IMR-90 (cell line): ENCODE measurements around the gene GAPDH. TPM values are rescaled to one million over a fixed set of nuclear protein-coding genes. Genes with fewer than 3 reads are reported as not detected.

Experiments
- ATAC-seq: fragments of 200-7000 bp; cut with Tn5 transposase; 2 replicates; pipeline ENCODE4 v1.9.1; 2020; ENCODE audit warnings: low read depth, mild to moderate bottlenecking, moderate library complexity
- BruUV-seq: library from RNA; stranded (reverse); fragments of 400-500 nt; replicated peaks from 2 replicates; lab custom pipeline; 2021; lab: Mats Ljungman, UMichigan
- CTCF ChIA-PET: fragments of 300-600 bp; formaldehyde crosslinking; extraction: SDS; loops from one replicate; lab custom pipeline; 2021; ENCODE audit warnings: antibody characterized with exemption; lab: Yijun Ruan, JAX
- POLR2A ChIA-PET: fragments of 300-600 bp; sonication (Branson Sonifier 250); formaldehyde crosslinking; loops from one replicate; lab custom pipeline; 2022; ENCODE audit warnings: antibody characterized with exemption; ENCODE audit not compliant: unreplicated experiment; lab: Charles Lee
- DNase-seq: peaks from one replicate; pipeline ENCODE4 v3.0.0; 2013
- H2AFZ ChIP-seq: replicated peaks from 2 replicates; pipeline ENCODE3; 2013; ENCODE audit warnings: low read length, mild to moderate bottlenecking; ENCODE audit not compliant: poor library complexity
- H2AK5ac ChIP-seq: 2 replicates; pipeline ENCODE4 v1.6.1; 2013; ENCODE audit warnings: low read depth, low read length, inconsistent platforms
- H2AK9ac ChIP-seq: replicated peaks from 2 replicates; pipeline ENCODE3; 2013; ENCODE audit warnings: mild to moderate bottlenecking, low read depth, low read length, moderate library complexity; ENCODE audit not compliant: poor library complexity
- H2BK120ac ChIP-seq: 2 replicates; pipeline ENCODE4 v1.6.1; 2013; ENCODE audit warnings: low read depth, low read length, inconsistent platforms
- H2BK15ac ChIP-seq: 3 replicates; pipeline ENCODE4 v1.6.1; 2013; ENCODE audit warnings: low read depth, low read length, inconsistent platforms
- H2BK20ac ChIP-seq: 2 replicates; pipeline ENCODE4 v1.6.1; 2013; ENCODE audit warnings: low read depth, mild to moderate bottlenecking, inconsistent platforms, low read length, moderate library complexity
- H2BK5ac ChIP-seq: 2 replicates; pipeline ENCODE4 v1.6.1; 2013; ENCODE audit warnings: mild to moderate bottlenecking, low read depth, low read length, inconsistent platforms; ENCODE audit not compliant: poor library complexity, severe bottlenecking
- H3K14ac ChIP-seq: replicated peaks from 2 replicates; pipeline ENCODE4 v1.6.1; 2013; ENCODE audit warnings: low read depth, low read length, inconsistent platforms
- H3K18ac ChIP-seq: 2 replicates; pipeline ENCODE4 v1.6.1; 2013; ENCODE audit warnings: low read depth, low read length, control low read depth
- H3K23ac ChIP-seq: 2 replicates; pipeline ENCODE4 v1.6.1; 2013; ENCODE audit warnings: low read depth, low read length, inconsistent platforms
- H3K27ac ChIP-seq: 2 replicates; pipeline ENCODE4 v1.5.1; 2013; ENCODE audit warnings: mild to moderate bottlenecking, control low read depth, low read length; ENCODE audit not compliant: insufficient read depth
- H3K27me3 ChIP-seq: 2 replicates; pipeline ENCODE4 v1.6.1; 2013; ENCODE audit warnings: low read length; ENCODE audit not compliant: control insufficient read depth, insufficient read depth
- H3K36me3 ChIP-seq: 2 replicates; pipeline ENCODE4 v1.6.1; 2013; ENCODE audit warnings: low read length, mixed read lengths; ENCODE audit not compliant: control insufficient read depth, insufficient read depth
- H3K4ac ChIP-seq: 2 replicates; pipeline ENCODE4 v1.6.1; 2013; ENCODE audit warnings: low read depth, low read length, inconsistent platforms
- H3K4me1 ChIP-seq: 2 replicates; pipeline ENCODE4 v1.6.1; 2013; ENCODE audit warnings: low read length, mixed read lengths; ENCODE audit not compliant: control insufficient read depth, insufficient read depth
- H3K4me2 ChIP-seq: 2 replicates; pipeline ENCODE4 v1.6.1; 2013; ENCODE audit warnings: low read depth, mild to moderate bottlenecking, control low read depth, low read length, moderate library complexity
- H3K4me3 ChIP-seq: 2 replicates; pipeline ENCODE4 v1.5.1; 2013; ENCODE audit warnings: low read depth, mild to moderate bottlenecking, control low read depth, low read length, moderate library complexity; ENCODE audit not compliant: insufficient read depth
- H3K56ac ChIP-seq: 2 replicates; pipeline ENCODE4 v1.6.1; 2013; ENCODE audit warnings: low read length, inconsistent platforms; ENCODE audit not compliant: insufficient read depth; ENCODE audit errors: extremely low read depth
- H3K79me1 ChIP-seq, 2 experiments: 2 replicates each; pipeline ENCODE4 v1.6.1; 2013; ENCODE audit warnings: low read length in 2 of 2, inconsistent platforms in 1 of 2, low read depth in 1 of 2
- H3K9ac ChIP-seq: 2 replicates; pipeline ENCODE4 v1.6.1; 2013; ENCODE audit warnings: low read depth, low read length, control low read depth
- H3K9me1 ChIP-seq: 2 replicates; pipeline ENCODE4 v1.6.1; 2013; ENCODE audit warnings: low read length, inconsistent platforms; ENCODE audit not compliant: insufficient read depth
- H3K9me3 ChIP-seq: 2 replicates; pipeline ENCODE4 v1.6.1; 2013; ENCODE audit warnings: low read length; ENCODE audit not compliant: control insufficient read depth, insufficient read depth
- H4K20me1 ChIP-seq: 2 replicates; pipeline ENCODE4 v1.6.1; 2013; ENCODE audit warnings: low read length, inconsistent platforms; ENCODE audit not compliant: insufficient read depth
- H4K5ac ChIP-seq: 2 replicates; pipeline ENCODE4 v1.6.1; 2013; ENCODE audit warnings: mild to moderate bottlenecking, low read depth, low read length, control low read depth
- H4K8ac ChIP-seq, 2 experiments: 2 replicates each; pipeline ENCODE4 v1.6.1; 2013; ENCODE audit warnings: low read depth in 2 of 2, low read length in 2 of 2, control low read depth in 1 of 2, inconsistent platforms in 1 of 2
- H4K91ac ChIP-seq: 2 replicates; pipeline ENCODE4 v1.6.1; 2013; ENCODE audit warnings: low read depth, low read length, inconsistent platforms; ENCODE audit not compliant: insufficient read depth
- BHLHE40 ChIP-seq: fragments of 150-350 bp; IDR thresholded peaks from 2 replicates; pipeline ENCODE4 v1.6.1; 2016; ENCODE audit warnings: mild to moderate bottlenecking, low read depth, low read length
- CHD1 ChIP-seq: IDR thresholded peaks from 2 replicates; pipeline ENCODE4 v1.6.1; 2012; ENCODE audit warnings: low read depth, low read length, improper control_type of control experiment
- FOS ChIP-seq: fragments of 150-350 bp; IDR thresholded peaks from 2 replicates; pipeline ENCODE4 v1.6.1; 2016; ENCODE audit warnings: low read depth, low read length
- MAFK ChIP-seq: IDR thresholded peaks from 2 replicates; pipeline ENCODE4 v1.6.1; 2012; ENCODE audit warnings: low read depth, low read length, improper control_type of control experiment
- MAZ ChIP-seq: IDR thresholded peaks from 2 replicates; pipeline ENCODE4 v1.6.1; 2012; ENCODE audit warnings: low read depth, mild to moderate bottlenecking, low read length, improper control_type of control experiment, moderate library complexity, borderline replicate concordance
- MXI1 ChIP-seq: IDR thresholded peaks from 2 replicates; pipeline ENCODE4 v1.6.1; 2012; ENCODE audit warnings: low read depth, mild to moderate bottlenecking, low read length, moderate library complexity, borderline replicate concordance
- NFE2L2 ChIP-seq: fragments of 150-350 bp; IDR thresholded peaks from 2 replicates; pipeline ENCODE4 v1.6.1; 2016; ENCODE audit warnings: low read depth, mild to moderate bottlenecking, low read length
- RAD21 ChIP-seq: IDR thresholded peaks from 2 replicates; pipeline ENCODE4 v1.6.1; 2012; ENCODE audit warnings: low read length, improper control_type of control experiment
- SMC3 ChIP-seq: fragments of 150-350 bp; IDR thresholded peaks from 2 replicates; pipeline ENCODE4 v1.6.1; 2016; ENCODE audit warnings: low read depth, mild to moderate bottlenecking, antibody characterized with exemption, low read length, moderate library complexity
- WGBS, 2 experiments: methylation state at CpG; one replicate each; pipeline versions ENCODE4 v1.1.5 to v1.1.7; 2013; ENCODE audit warnings: missing lambda C conversion rate in 2 of 2; ENCODE audit not compliant: insufficient read length in 1 of 2; ENCODE audit errors: extremely low coverage in 2 of 2; 5-methylcytosine and 5-hydroxymethylcytosine counted together
- dilution Hi-C: fragments of 300-500 bp; cut with HindIII; formaldehyde crosslinking; loops from one replicate; pipeline ENCODE4 v1.14.3; 2018; ENCODE audit warnings: low sequenced_read_pairs; ENCODE audit not compliant: unreplicated experiment
- in situ Hi-C: fragments of 300-500 bp; cut with MboI; formaldehyde crosslinking; loops from 3 replicates; pipeline ENCODE4 v1.14.3; 2019; ENCODE audit warnings: low sequenced_read_pairs, inconsistent platforms, mixed read lengths
- intact Hi-C: fragments of 100-400 bp; cut with micrococcal nuclease; formaldehyde crosslinking; loops from 2 replicates; pipeline ENCODE4 v1.10.0; 2022
- polyA plus RNA-seq, 3 experiments: library from polyadenylated mRNA; depleted of rRNA; stranded (reverse); fragments of >200 nt; gene quantifications; 2 replicates each; pipeline ENCODE4 v1.2.3, GENCODE V29; 2012; ENCODE audit warnings: low replicate concordance in 1 of 3
- total RNA-seq: library from RNA; depleted of rRNA; stranded (reverse); fragments of >200 nt; gene quantifications from 2 replicates; pipeline ENCODE4 v1.2.3, GENCODE V29; 2012
- TF ChIP-seq, protein P1 (sequence below): conservative IDR thresholded peaks from 2 replicates; pipeline ENCODE4 v1.5.1; 2012; ENCODE audit warnings: mild to moderate bottlenecking, low read depth, low read length, improper control_type of control experiment
- TF ChIP-seq, protein P2 (sequence below): fragments of 150-350 bp; IDR thresholded peaks from 2 replicates; pipeline ENCODE4 v1.6.1; 2016; ENCODE audit warnings: low read depth, mild to moderate bottlenecking, low read length, moderate library complexity, borderline replicate concordance

GAPDH gene
- total and polyA plus RNA-seq, 2 of the 4 experiments (the other 2 are of a cell fraction), result 12,939 to 21,893 TPM

DNA sequence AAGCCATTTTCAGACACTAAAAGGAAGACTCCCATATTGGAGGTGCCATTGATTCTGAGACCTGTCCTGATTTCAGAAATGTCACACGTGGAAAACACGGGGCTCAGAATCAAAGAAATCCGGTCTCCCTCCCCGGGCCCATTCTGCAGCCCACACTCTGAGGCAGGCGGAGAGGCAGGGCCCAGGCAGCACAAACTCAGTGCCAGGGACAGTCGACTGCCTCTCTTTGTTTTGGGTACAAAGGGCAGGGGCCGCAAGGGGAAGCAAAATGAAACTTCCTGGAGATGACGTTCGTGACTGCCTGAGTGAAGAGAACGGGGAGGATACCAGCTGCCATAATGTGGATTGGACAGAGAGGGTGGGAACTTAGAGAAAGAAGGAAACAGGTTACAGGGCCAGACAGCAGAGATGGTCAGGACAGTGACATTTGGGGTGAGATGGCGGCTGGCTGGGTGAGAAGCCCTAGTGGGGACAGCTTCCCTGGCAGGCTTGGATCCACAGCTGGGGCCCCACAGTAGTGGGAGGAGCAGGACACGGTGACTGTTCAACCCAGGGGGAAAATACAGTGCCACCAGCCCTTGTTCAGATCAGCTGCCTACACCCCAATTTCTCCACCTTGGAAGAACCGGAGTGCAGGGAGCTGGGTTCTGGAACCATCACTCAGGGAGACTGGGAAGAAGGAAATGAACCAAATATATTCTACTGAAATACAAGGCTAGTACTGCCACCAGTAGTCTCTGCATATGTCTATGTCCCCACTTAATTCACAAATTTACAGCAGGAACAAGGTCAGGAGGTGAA lies 8.1 kb downstream of the GAPDH start:
- Histone ChIP-seq H2AFZ (no peak overlapping the region), H3K36me3 (peaks cover 53% of the 10 kb centered on the region), H3K27ac (no peak overlapping the region), H3K4ac (no peak overlapping the region), H4K91ac (no peak overlapping the region), H3K4me3 (no peak overlapping the region), H3K23ac (peak overlapping the region; percentile 20; the same call in 1 of the 2 replicates), H3K4me1 (peaks cover 11% of the 10 kb centered on the region), H3K79me1 (peaks cover 8 to 73% of the 10 kb centered on the region in 2 experiments; a peak in 3 of 4 replicates), H3K9ac (no peak overlapping the region), H2BK5ac (no peak overlapping the region), H2BK15ac (no peak overlapping the region), H2AK5ac (peak overlapping the region; percentile 62), H2BK20ac (no peak overlapping the region), H3K9me1 (peaks cover 4% of the 10 kb centered on the region), H3K9me3 (no peaks in the 10 kb centered on the region), H3K4me2 (no peak overlapping the region), H3K27me3 (no peaks in the 10 kb centered on the region), H2BK120ac (no peak overlapping the region), H2AK9ac (no peak overlapping the region), H4K20me1 (peaks cover 44% of the 10 kb centered on the region), H4K8ac (no peak overlapping the region), H3K56ac (no peak overlapping the region), H3K14ac (no peak overlapping the region), H4K5ac (no peak overlapping the region; the same call in 1 of the 2 replicates), H3K18ac (no peak overlapping the region)
- TF ChIP-seq MXI1 (no peak), SMC3 (no peak), FOS (no peak), RAD21 (no peak), BHLHE40 (no peak), MAZ (no peak), MAFK (no peak), NFE2L2 (no peak), CHD1 (no peak)
- TF ChIP-seq, protein P1, sequence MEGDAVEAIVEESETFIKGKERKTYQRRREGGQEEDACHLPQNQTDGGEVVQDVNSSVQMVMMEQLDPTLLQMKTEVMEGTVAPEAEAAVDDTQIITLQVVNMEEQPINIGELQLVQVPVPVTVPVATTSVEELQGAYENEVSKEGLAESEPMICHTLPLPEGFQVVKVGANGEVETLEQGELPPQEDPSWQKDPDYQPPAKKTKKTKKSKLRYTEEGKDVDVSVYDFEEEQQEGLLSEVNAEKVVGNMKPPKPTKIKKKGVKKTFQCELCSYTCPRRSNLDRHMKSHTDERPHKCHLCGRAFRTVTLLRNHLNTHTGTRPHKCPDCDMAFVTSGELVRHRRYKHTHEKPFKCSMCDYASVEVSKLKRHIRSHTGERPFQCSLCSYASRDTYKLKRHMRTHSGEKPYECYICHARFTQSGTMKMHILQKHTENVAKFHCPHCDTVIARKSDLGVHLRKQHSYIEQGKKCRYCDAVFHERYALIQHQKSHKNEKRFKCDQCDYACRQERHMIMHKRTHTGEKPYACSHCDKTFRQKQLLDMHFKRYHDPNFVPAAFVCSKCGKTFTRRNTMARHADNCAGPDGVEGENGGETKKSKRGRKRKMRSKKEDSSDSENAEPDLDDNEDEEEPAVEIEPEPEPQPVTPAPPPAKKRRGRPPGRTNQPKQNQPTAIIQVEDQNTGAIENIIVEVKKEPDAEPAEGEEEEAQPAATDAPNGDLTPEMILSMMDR, result no peak
- TF ChIP-seq, protein P2, sequence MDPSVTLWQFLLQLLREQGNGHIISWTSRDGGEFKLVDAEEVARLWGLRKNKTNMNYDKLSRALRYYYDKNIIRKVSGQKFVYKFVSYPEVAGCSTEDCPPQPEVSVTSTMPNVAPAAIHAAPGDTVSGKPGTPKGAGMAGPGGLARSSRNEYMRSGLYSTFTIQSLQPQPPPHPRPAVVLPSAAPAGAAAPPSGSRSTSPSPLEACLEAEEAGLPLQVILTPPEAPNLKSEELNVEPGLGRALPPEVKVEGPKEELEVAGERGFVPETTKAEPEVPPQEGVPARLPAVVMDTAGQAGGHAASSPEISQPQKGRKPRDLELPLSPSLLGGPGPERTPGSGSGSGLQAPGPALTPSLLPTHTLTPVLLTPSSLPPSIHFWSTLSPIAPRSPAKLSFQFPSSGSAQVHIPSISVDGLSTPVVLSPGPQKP, result no peak
- BruUV-seq, result no TSS peak
- dilution Hi-C loops, result no loop called here
- intact Hi-C loops, result no loop called here
- CTCF ChIA-PET, result no interaction called here
- POLR2A ChIA-PET, result no interaction called here
- in situ Hi-C loops, result loop anchor here (5.0 to 10.0 kb wide), 2 partner anchors 120 to 208 kb away; no protein-coding TSS in a partner anchor
- 84% methylated on average over 4 of the region's 13 CpGs; no CpG with 5 or more reads in 1 of the 2 experiments for WGBS, 2 experiments
- DNase-seq (no peak), ATAC-seq (no peak)
